ENCODE results near the gene DDX10. TPM values are rescaled to one million over a fixed set of nuclear protein-coding genes. Genes with fewer than 3 reads are reported as not detected.
"Not testable (repeated sequence)": the region's sequence is repeated elsewhere in the genome, so short reads cannot be mapped to it uniquely, and the experiment has no call there.

The DDX10 gene
- total RNA-seq, 1 experiment from 2014 or later = 78.3 TPM

- TF ChIP-seq CTCF (IDR thresholded peaks at IDR 0.05; ENCODE audit: insufficient read depth in 1 of 2, low read depth in 1 of 2, low read length in 1 of 2, severe bottlenecking in 1 of 2, unreplicated experiment in 1 of 2) = no peak
- no peak overlapping the region for H3K4me3 Mint-ChIP-seq (ENCODE audit: unreplicated experiment)
- no TSS peak for BruUV-seq (replicated peaks)
- ChIA-PET POLR2A (no interaction called here), CTCF (no interaction called here)
- H3K9me3 Mint-ChIP-seq (ENCODE audit: unreplicated experiment) = no peaks in the 10 kb centered on the region
- H3K36me3 Mint-ChIP-seq (ENCODE audit: insufficient read depth, unreplicated experiment) = no peaks in the 10 kb centered on the region
- H3K36me3 ChIP-seq (ENCODE audit: control insufficient read depth, insufficient read depth, low read length) = no peaks in the 10 kb centered on the region
- H3K4me1 Mint-ChIP-seq (ENCODE audit: low read depth, unreplicated experiment) = peaks cover 44% of the 10 kb centered on the region
- no peaks in the 10 kb centered on the region for H3K9me3 ChIP-seq
- no peak for DNase-seq
- H3K27me3 ChIP-seq (replicated peaks; ENCODE audit: control insufficient read depth, insufficient read depth, low read length) = no peaks in the 10 kb centered on the region
- peaks cover 42% of the 10 kb centered on the region for H3K4me1 ChIP-seq
- intact Hi-C loops (cut with micrococcal nuclease; ENCODE audit: unreplicated experiment) = no loop called here
- H3K27me3 Mint-ChIP-seq (ENCODE audit: insufficient read depth, unreplicated experiment) = no peaks in the 10 kb centered on the region
- no peak overlapping the region for H3K4me3 ChIP-seq (ENCODE audit: low read depth, low read length)
- H3K27ac Mint-ChIP-seq (ENCODE audit: unreplicated experiment) = no peak overlapping the region
Observed at GRCh38 chr11:108636222-108636621, 28.6 kb upstream of the DDX10 start.

GRCh38 chr11:108639146-108639545 is 25.7 kb upstream of the DDX10 start:
- H3K27me3 Mint-ChIP-seq (ENCODE audit: insufficient read depth, unreplicated experiment) = no peaks in the 10 kb centered on the region
- H3K36me3 Mint-ChIP-seq (ENCODE audit: insufficient read depth, unreplicated experiment) = no peaks in the 10 kb centered on the region
- H3K4me1 ChIP-seq = peaks cover 42% of the 10 kb centered on the region
- DNase-seq = no peak
- TF ChIP-seq CTCF (IDR thresholded peaks at IDR 0.05; ENCODE audit: insufficient read depth in 1 of 2, low read depth in 1 of 2, low read length in 1 of 2, severe bottlenecking in 1 of 2, unreplicated experiment in 1 of 2) = no peak
- intact Hi-C loops (cut with micrococcal nuclease; ENCODE audit: unreplicated experiment) = no loop called here
- H3K4me3 Mint-ChIP-seq (ENCODE audit: unreplicated experiment) = no peak overlapping the region
- peaks cover 47% of the 10 kb centered on the region for H3K4me1 Mint-ChIP-seq (ENCODE audit: low read depth, unreplicated experiment)
- CTCF ChIA-PET = no interaction called here
- H3K27me3 ChIP-seq (replicated peaks; ENCODE audit: control insufficient read depth, insufficient read depth, low read length) = no peaks in the 10 kb centered on the region
- POLR2A ChIA-PET = no interaction called here
- no peaks in the 10 kb centered on the region for H3K9me3 Mint-ChIP-seq (ENCODE audit: unreplicated experiment)
- BruUV-seq (replicated peaks) = no TSS peak
- H3K4me3 ChIP-seq (ENCODE audit: low read depth, low read length) = no peak overlapping the region
- H3K9me3 ChIP-seq = no peaks in the 10 kb centered on the region
- no peak overlapping the region for H3K27ac Mint-ChIP-seq (ENCODE audit: unreplicated experiment)
- H3K36me3 ChIP-seq (ENCODE audit: control insufficient read depth, insufficient read depth, low read length) = no peaks in the 10 kb centered on the region

- H3K27ac Mint-ChIP-seq (ENCODE audit: unreplicated experiment); BruUV-seq (replicated peaks); H3K27me3 ChIP-seq (replicated peaks; ENCODE audit: control insufficient read depth, insufficient read depth, low read length); H3K4me3 ChIP-seq (ENCODE audit: low read depth, low read length); H3K36me3 Mint-ChIP-seq (ENCODE audit: insufficient read depth, unreplicated experiment); H3K27me3 Mint-ChIP-seq (ENCODE audit: insufficient read depth, unreplicated experiment); intact Hi-C loops (cut with micrococcal nuclease; ENCODE audit: unreplicated experiment); H3K4me3 Mint-ChIP-seq (ENCODE audit: unreplicated experiment); POLR2A ChIA-PET; CTCF ChIA-PET; H3K36me3 ChIP-seq (ENCODE audit: control insufficient read depth, insufficient read depth, low read length); H3K9me3 ChIP-seq; DNase-seq; H3K9me3 Mint-ChIP-seq (ENCODE audit: unreplicated experiment): not testable (repeated sequence)
- H3K4me1 Mint-ChIP-seq (ENCODE audit: low read depth, unreplicated experiment) = peaks cover 41% of the 10 kb centered on the region
- peaks cover 23% of the 10 kb centered on the region for H3K4me1 ChIP-seq
Observed at GRCh38 chr11:108641752-108642151, 23.1 kb upstream of the DDX10 start.

GRCh38 chr11:108643974-108644373 is 20.9 kb upstream of the DDX10 start:
- Mint-ChIP-seq H3K36me3 (ENCODE audit: insufficient read depth, unreplicated experiment) (no peaks in the 10 kb centered on the region), H3K9me3 (ENCODE audit: unreplicated experiment) (no peaks in the 10 kb centered on the region), H3K4me1 (ENCODE audit: low read depth, unreplicated experiment) (peaks cover 30% of the 10 kb centered on the region), H3K4me3 (ENCODE audit: unreplicated experiment) (no peak overlapping the region), H3K27me3 (ENCODE audit: insufficient read depth, unreplicated experiment) (peaks cover 4% of the 10 kb centered on the region), H3K27ac (ENCODE audit: unreplicated experiment) (no peak overlapping the region)
- Histone ChIP-seq H3K4me3 (ENCODE audit: low read depth, low read length) (no peak overlapping the region), H3K27me3 (replicated peaks; ENCODE audit: control insufficient read depth, insufficient read depth, low read length) (no peaks in the 10 kb centered on the region), H3K36me3 (ENCODE audit: control insufficient read depth, insufficient read depth, low read length) (no peaks in the 10 kb centered on the region), H3K4me1 (peaks cover 20% of the 10 kb centered on the region), H3K9me3 (no peaks in the 10 kb centered on the region)
- CTCF ChIA-PET = no interaction called here
- no peak for DNase-seq
- intact Hi-C loops (cut with micrococcal nuclease; ENCODE audit: unreplicated experiment) = no loop called here
- no TSS peak for BruUV-seq (replicated peaks)
- TF ChIP-seq CTCF (IDR thresholded peaks at IDR 0.05; ENCODE audit: insufficient read depth in 1 of 2, low read depth in 1 of 2, low read length in 1 of 2, severe bottlenecking in 1 of 2, unreplicated experiment in 1 of 2) = no peak
- POLR2A ChIA-PET = no interaction called here

Measured in Caco-2 (cell line).